Left renal pelvis (tissue), 4 donors: Measurements from ENCODE around the gene MAP7. TPM values are rescaled to one million over a fixed set of nuclear protein-coding genes. Genes with fewer than 3 reads are reported as not detected.

ENCODE experiments used
- DNase-seq, 4 donors: peaks; one replicate each; pipeline ENCODE4 v3.0.0-alpha.2; 2013; ENCODE audit warnings: low read depth in 4 of 4, low spot score in 3 of 4
- polyA plus RNA-seq, 4 donors: library from polyadenylated mRNA; unstranded; fragments of 120-200 nt; gene quantifications; one replicate each; pipeline ENCODE4 v1.2.1, GENCODE V29; 2013; ENCODE audit not compliant: insufficient read length in 4 of 4

Gene MAP7
- polyA plus RNA-seq, 4 donors, result 0.94 to 36.3 (median 32.0) TPM

DNA sequence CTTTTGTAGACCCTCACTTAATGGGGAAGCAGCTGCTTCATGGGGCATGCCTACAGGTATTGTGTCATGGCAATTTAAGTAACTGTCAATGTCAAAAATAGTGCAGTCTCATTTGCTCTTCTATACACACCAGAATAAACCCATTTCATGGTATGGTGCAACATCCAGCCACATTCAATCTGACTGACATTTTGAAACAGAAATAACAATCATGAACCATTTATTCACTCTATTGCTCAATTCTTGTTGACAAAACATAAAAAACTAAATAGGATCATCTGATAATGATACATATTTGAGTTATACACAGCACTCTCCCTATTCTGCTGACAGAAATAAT lies 122.9 kb downstream of the MAP7 start:
- no peak for DNase-seq

DNA sequence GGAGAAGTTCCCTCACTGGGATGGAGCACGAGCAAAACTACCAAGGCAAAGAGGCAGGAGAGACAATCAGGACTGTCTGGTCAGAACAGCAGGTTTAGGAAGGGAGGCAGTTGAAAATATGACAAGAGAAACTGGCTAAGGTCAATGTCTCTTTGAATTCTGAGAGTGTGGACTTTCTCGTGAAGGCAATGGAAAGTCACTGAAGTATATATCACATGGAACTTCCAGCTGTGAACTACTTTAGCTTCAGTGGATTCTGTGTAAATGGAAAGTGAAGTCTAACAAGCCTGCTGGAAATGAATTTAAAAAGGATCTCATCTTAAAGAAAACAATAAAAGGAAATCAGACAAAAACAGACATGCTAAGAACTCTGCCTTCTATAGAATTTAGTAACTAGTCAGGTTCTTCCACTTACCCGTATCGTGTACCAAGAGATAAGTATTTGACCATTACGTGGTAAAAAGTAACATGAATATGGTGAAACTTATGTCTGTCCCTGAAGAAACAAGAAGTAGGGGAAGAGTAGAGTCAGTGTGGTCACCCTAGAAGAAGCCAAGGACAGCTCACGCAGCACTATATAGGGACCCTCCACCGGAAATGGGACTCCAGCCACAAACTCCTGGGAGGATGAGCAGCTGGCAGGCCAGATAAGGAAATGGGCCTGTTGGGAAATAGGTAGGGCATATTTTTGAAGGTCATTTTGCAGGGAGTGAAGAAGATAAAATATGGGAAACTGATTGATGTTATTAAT lies 123.4 kb downstream of the MAP7 start:
- DNase-seq, result no peak

DNA sequence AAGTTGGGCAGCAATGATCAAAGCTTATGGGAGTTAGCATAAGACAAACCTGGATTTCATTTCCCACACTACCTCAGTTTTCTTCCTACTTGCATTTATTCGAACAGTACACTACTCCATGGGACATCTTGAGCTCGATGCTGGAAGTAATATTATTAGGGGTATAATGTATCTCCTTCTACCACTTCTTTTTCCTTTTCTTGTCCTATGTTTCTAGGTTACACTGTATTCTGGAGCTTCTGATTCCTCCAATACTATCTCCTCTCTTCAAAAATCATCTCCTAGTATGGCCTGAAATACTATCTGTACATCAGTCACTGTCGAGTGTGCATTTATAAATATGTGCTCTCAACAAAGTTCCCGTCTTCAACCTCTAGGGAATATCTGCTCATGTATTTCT lies 124.4 kb downstream of the MAP7 start:
- DNase-seq, result no peak

DNA sequence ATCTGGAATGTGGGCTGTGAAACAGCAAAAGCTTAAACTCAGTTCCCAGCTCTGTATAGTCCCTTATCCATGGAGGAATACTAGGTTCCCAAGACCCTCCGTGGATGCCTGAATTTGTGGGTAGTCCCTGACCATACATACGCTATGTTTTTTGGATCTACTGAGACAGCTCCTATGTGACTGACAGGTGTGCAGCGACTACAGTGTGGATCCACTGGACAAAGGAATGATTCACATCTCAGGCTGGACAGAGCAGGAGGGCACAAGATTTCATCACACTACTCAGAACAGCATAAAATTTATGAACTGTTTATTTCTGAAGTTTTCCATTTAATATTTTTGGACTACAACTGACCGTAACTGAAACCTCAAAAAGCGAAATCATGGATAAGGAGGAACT lies 125.3 kb downstream of the MAP7 start:
- DNase-seq, result no peak

DNA sequence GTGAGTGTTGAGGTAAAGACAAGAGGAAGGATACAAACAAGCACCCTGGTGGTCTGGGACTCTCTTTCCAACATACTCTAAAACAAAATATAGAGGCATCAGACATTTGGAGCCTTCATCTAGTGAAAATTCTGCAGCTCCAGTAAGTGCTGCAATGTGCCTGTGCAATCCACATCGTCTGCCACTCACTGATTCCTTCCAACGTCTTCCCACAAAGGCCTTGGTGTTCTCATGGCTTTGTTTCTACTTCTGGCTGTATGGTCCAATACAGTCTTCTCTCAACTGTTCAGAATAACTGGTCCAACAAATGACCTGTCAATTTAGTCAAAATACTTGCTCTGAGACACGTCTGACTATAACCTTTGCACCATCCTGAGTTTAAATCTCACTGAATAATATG lies 125.8 kb downstream of the MAP7 start:
- DNase-seq, result no peak

DNA sequence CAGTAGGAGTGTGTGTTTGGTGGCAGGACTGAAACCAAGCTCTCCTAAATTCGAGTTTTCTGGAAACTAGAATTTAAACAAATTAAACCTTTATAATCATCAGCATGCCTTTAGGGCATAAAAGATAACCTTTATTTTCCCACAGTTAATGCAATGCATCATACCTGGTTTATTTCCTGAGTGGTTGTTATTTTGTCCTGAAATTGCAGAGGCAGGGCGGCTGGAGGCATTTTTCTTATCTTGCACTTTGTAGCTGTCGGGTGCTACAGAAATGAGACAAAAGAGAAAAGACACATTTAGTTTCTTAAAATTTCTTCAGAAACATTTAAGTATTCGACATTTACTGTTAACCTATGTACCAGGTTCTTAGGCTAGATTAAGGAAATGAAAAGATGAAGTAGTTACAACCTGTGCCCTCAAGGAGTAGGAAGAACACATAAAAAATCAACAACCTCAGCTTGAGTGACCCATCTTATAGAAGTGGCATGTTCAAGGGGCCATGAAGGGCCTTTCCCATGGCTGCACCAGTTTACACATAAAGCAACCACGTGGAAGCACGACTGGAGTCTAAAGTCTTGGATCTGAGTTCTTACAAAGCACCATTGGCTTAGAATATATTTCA lies 128.6 kb downstream of the MAP7 start:
- no peak for DNase-seq

DNA sequence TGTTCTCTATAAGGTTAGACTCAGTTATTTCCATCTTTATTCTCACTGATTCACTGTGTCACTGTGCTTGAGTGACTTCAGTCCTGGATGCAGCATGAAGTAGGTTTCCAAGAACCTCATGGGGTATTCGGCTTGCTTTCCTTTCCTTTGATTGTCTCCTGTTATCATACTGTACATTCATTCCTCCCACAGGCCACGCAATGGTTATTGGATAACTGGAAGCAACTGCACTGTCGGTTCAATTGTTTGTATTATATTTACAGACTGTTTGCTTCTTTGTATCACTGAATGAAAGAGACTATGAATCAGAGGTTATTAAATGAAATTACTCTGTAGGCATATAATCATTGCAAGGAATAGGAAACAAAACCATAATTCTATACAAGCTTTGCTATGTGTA lies 129.4 kb downstream of the MAP7 start:
- no peak for DNase-seq

DNA sequence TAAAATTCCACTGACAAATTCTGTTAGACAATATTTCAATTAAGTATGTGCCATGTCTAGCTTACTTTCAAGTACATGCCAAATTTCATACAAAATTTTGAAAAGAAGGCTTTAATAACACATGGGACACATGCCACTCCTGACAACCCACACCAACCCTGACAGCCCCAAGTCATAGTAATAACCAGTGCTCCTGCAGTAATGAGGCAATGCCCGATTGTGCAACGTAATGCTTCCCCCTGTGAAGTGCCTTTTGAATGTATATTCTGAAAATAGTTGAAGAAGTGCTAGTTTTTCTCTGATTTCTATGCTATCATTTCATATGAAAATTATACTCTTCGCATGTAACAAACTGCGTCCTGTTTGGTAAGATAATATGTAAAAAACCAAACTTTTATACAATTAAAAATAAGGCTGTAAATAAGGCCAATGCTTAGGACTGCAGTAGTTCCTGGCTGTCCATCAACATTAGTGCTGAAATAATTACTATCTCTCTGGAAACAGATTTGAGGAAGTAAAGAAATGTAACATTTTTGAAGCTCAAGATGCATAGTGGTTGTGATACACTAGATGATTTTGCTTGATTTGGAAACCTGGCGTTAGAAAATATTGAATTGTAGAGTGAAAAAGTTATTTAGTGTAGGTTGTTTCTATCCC lies 134.7 kb downstream of the MAP7 start:
- DNase-seq, result no peak

DNA sequence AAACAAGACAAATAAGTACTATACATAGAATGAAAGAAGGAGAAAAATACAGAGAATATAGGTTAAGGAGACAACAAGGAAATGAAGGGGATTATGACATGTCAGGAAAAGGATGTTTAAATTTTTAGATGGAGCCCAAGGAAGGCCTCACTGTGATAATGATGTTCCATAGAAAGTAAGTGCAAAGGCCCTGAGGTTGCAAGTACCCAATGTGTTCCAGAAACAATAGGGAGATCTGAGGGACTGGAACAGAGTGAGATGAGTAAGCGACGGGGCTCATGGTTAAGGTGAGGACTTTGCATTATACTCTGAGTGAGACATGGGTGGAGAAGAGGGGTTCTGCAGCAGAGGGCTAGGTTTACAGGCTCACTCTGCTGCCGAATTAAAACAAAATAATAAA lies 137.8 kb downstream of the MAP7 start:
- no peak for DNase-seq

DNA sequence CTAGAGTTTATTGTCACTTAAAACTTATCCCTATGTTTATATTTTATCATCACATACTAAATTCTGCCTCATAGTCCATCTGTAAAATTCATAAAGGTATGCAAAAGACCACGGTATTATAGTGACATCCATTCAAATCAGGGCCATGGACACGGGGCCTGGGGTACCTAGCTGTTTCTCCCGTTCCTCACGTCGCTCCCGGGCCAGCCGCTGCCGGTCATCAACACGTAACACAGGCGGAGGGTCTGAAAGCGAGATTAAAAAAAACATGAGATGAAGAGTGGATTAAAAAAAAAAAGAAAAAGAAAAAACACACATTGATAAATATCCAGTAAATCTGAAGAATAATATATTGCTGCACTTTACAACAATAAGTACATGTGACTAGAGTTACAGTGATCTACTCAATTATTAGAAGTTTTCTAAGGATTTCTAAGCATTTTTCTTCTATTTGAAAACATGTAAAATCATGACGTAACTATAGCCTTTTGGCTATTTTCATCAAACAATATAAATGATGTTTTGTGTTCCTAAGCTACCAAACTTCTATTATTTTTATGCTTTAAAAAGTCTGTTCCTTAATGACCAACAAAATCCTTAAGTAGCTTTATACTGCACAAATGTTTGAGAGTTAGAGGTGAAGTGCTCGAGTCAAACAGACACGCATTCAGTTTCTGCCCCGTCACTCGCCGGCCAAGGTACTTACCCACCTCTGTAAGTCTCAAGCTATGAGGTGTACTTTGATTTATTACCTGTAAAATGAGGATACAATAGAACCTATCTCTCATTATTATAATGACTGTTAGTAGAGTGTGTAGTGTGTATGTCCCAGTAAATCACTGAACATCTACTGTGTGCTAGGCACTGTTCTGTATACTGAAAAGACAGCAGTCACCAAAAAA lies 138.5 kb downstream of the MAP7 start:
- DNase-seq, result no peak

DNA sequence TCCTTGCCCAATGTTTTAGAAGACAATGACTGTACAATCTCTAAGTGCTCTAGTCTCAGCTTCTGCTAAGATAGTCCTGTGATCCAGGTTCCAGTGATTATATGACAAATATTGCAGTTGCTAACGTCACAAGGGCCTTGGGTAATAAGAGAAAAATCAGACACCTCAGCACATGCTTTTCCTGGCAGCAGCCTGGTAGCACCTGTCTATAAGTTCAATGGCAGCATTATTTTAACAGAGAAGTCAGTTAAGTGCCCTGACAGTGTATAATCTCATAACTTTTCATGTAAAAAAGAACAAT lies 139.2 kb downstream of the MAP7 start:
- DNase-seq, result no peak

DNA sequence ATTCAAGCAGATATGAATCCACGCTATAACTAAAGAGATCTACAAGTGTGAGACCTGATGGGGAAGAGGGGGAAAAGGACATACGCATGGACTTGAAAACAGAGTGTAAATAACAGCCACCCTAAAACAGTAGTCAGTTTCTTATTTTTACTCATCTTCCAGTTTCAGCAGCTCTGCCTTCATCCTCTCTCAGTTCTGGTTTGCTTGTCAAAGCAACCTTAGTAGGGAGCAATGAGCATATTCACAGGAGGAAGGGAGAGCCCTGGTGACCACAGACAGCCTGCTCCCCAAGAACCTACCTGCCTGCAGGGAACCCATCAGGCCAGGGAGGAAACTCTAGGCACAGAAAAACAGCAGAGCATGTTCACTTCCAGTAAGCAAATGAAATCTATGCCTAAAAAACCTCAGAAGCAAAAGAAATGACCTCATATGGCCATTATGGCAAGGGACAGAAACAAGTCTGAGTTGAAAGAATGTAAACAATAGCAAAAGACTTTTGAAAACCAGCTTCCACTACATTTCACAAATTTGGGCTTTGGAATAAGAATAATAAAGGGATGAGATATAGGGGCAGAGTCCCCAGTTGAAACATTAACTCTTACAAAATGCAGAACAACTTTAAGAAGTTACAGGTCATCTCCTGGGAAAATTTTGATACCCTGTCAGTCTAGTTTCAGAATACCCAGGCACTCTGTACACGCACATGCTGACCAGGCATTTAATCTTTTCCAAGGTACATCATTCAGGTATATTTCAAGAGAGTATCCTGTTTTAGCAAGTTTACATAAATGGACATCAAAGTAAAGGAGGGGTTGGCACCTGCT lies 139.8 kb downstream of the MAP7 start:
- DNase-seq, result no peak

DNA sequence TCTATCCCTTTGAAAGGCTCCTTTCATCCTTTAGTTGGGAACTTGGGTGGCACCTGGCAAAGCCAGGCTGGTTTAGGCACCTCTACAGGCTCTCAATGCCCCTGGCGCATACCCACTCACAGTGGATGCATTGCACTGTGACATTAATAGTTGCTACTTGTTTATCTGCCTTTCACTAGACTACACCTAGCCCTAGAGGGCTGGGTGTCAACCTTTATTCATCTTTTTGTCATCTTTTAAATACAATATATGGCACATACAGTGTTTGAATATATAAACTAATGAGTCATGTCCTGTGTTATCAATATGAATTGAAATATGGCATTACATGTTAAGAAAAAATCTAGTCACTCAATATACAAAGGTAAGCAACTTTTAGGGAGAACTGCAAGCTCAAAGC lies 140.6 kb downstream of the MAP7 start:
- DNase-seq, result no peak

DNA sequence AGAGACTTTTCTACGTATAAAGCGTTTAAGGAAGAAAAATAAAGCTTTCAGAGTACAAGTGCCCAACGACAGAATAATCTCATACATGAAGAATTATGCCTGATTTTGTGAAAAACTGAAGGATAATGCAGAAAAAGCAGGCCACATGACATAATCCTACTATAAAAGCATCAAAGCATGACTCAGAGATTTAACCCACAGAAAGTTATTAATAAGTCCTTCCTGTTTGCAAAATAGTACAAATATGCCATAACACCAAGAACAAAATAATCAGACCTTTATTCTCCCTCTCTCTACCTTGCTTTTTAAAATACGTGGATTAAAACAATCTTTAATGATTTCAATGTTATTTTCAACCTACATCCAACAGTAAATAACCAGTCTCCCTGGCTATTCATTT lies 142.0 kb downstream of the MAP7 start:
- no peak for DNase-seq

DNA sequence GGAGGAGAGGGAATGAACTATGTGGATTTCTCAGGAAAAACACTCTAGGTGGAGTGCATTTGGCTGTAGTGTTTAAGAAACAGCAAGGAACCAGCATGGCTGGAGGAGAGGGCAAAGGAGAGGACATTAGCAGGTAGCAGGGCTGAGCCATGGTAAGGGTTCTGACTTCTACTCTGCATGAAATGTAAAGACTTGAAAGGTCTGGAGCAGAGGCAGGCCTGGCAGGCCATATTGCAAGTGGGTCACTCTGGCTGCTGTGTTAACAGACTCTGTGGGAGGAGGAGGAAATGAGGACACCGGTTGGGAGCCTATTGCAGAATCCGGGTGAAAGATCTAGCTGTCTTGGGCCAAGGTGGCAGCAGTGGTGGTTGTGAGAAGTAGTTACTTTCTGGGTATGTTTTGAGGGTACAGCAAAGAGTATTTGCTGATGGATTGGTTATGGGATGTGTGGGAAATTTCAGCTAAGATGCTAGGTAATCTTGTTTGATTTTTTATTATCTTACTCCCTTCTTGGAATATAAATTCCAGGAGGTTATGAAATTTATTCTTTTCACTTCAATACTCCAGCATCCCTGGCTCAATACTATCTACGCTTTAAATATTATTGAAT lies 144.7 kb downstream of the MAP7 start:
- DNase-seq, result no peak

DNA sequence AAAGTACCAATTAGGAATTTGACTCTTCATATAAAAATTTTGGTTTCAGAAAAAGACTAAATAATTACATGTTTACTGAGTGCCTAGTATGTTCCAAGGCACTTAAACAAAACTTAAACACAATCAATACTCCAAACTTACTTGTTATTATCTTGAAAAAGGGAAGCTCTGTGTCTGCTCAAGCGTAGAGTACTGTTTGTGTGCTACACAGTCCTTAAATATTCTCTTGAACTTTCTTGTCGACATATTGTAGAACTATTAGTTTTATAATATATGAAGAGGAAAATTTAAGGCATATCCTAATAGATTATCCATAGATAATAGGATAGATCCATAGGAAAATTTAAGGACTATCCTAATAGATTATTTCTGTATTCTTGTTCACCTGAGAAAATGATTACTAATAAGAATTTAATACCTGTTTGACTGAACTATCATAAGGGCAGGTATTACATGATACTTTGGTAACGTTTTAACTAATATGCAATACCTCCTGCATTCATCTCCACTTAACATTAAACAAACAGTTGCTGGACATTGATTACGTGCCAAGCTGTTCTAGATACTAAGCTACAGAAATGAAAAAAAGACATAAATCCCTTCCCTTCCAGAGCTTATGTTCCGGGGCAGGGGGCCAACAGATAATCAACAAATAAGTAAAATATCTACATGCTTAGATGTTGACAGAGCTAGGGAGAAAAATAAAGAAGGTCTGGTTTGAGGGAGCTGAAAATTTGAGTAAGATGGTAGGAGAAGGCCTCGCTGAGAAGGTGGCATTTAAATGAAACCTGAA lies 145.4 kb downstream of the MAP7 start:
- DNase-seq, result no peak

DNA sequence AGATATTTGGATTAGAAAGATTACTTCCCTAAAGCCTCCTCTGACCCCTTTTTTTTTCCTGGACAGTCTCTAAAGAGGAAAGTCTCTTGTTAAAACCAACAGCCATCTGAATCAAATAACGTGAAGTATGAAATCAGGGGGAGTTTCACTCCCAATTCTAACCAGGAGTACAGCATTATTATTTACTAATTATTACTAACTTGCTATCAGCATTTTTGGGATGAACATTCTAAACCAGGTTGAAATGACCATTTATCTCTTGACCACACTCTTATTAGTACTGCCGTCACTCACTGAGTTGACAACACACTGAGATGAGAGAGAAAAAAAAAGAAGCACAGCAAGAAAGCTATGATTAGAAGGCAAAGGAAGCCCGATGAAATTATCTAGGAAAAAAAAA lies 146.2 kb downstream of the MAP7 start:
- DNase-seq, result no peak

DNA sequence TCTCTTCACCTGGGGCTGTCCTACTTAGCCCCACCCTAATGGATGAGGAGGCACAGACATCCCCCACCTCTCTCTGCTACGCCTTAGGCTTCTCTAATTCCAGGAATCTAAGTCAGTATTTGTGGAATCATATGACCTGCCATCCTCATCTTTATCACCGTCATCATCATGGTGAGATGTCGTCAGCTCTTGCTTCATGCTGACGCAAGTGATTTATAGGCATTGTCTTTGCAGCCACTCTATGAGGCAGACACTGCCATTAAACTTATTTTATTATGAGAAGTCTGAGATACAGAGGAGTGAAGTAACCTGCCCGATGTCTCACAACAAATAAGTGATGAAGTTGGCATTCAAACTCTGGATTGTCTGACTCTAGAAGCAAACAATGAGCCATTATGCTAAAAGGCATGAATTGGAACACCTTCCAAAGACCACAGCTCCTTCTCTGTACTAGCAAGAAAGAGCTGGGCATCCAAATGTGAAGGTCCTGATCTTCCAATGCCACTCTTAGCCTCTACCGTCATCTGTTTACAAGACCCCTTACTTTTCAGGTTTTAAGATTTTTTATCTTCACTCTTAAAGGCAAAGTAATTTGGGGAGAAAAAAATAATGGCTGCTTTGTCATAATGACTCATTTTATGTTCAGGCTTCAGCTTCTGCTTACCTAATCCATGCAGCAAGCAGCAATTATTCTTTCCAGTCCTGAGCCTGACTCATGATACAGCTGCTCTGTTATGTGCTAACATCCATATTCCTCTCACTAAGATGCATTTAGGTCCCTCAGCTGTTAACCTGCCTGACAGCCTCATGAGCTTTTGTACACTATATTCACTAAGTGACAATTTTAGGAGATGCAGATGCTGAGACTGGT lies 146.9 kb downstream of the MAP7 start:
- no peak for DNase-seq
